ENCODE measurements around the gene FRAS1.

The FRAS1 gene

DNA sequence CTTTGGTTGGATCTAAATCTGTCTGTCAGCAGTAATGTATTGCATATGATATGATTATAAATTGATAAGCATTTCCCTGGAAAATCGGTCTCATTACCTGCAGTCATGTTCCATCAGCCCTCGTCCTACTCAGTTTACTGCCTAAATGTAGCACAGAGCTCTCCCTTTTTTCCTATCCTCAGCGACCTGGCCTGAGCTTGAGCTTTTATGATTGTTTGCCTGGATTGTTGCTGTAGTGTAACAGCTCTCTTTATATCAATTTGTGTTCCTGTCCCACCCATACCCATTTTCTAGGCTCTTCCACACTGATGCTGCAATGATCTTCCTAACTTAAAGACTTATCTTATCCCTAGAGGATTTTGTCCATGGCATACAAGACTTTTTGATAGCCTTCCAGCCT is 95.7 kb downstream of the FRAS1 start:
- TF ChIP-seq, protein P1, sequence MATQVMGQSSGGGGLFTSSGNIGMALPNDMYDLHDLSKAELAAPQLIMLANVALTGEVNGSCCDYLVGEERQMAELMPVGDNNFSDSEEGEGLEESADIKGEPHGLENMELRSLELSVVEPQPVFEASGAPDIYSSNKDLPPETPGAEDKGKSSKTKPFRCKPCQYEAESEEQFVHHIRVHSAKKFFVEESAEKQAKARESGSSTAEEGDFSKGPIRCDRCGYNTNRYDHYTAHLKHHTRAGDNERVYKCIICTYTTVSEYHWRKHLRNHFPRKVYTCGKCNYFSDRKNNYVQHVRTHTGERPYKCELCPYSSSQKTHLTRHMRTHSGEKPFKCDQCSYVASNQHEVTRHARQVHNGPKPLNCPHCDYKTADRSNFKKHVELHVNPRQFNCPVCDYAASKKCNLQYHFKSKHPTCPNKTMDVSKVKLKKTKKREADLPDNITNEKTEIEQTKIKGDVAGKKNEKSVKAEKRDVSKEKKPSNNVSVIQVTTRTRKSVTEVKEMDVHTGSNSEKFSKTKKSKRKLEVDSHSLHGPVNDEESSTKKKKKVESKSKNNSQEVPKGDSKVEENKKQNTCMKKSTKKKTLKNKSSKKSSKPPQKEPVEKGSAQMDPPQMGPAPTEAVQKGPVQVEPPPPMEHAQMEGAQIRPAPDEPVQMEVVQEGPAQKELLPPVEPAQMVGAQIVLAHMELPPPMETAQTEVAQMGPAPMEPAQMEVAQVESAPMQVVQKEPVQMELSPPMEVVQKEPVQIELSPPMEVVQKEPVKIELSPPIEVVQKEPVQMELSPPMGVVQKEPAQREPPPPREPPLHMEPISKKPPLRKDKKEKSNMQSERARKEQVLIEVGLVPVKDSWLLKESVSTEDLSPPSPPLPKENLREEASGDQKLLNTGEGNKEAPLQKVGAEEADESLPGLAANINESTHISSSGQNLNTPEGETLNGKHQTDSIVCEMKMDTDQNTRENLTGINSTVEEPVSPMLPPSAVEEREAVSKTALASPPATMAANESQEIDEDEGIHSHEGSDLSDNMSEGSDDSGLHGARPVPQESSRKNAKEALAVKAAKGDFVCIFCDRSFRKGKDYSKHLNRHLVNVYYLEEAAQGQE (IDR thresholded peaks at IDR 0.05; ENCODE audit: insufficient read depth in 1 of 2, low read depth in 2 of 2, low read length in 2 of 2), result no peak
- no peak for TF ChIP-seq FOXP2 (optimal IDR thresholded peaks at IDR 0.05; ENCODE audit: borderline replicate concordance, extremely low read depth, extremely low read length, insufficient read depth)
- no peak for TF ChIP-seq TAF1 (IDR thresholded peaks at IDR 0.05; ENCODE audit: borderline replicate concordance, insufficient read depth, low read length)
- no peak for TF ChIP-seq POLR2AphosphoS5 (IDR thresholded peaks at IDR 0.05; ENCODE audit: low read depth, low read length)
- TF ChIP-seq SIN3A (IDR thresholded peaks at IDR 0.05; ENCODE audit: borderline replicate concordance, insufficient read depth, low read length), result no peak

DNA sequence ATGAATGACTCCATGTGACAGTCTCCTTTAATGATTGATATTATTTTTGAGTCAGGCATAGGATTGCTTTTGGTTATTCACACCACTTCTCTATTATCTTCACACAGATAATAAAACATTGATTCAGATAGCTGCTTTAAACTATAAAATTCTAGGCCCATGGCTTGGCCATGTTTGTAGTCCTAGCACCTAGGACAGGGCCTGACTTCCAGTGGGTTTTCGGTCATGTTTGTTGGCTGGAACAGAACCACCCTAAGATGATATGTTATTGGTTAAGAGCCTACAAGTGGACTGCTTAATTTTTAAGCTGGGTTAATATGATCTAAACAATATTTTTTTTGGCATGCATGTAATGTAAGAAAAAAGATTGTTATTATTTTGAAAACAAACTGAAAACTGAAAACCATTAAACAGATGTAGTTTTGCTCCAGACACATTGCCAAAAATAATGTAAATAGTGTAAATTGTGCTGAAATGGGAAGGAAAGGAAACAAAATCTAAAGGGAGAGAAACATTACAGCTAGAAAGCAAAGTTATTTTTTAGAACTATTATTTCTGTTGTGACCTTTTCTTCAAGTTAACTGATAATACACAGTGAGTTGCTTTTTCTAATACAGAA is 98.0 kb downstream of the FRAS1 start:
- TF ChIP-seq SIN3A (IDR thresholded peaks at IDR 0.05; ENCODE audit: borderline replicate concordance, insufficient read depth, low read length), result no peak
- no peak for TF ChIP-seq FOXP2 (optimal IDR thresholded peaks at IDR 0.05; ENCODE audit: borderline replicate concordance, extremely low read depth, extremely low read length, insufficient read depth)
- no peak for TF ChIP-seq TAF1 (IDR thresholded peaks at IDR 0.05; ENCODE audit: borderline replicate concordance, insufficient read depth, low read length)
- TF ChIP-seq POLR2AphosphoS5 (IDR thresholded peaks at IDR 0.05; ENCODE audit: low read depth, low read length), result no peak
- TF ChIP-seq, protein P1 (IDR thresholded peaks at IDR 0.05; ENCODE audit: insufficient read depth in 1 of 2, low read depth in 2 of 2, low read length in 2 of 2), result peak in 1 of 2 experiments; percentile 80; a peak in 2 of 4 replicates

DNA sequence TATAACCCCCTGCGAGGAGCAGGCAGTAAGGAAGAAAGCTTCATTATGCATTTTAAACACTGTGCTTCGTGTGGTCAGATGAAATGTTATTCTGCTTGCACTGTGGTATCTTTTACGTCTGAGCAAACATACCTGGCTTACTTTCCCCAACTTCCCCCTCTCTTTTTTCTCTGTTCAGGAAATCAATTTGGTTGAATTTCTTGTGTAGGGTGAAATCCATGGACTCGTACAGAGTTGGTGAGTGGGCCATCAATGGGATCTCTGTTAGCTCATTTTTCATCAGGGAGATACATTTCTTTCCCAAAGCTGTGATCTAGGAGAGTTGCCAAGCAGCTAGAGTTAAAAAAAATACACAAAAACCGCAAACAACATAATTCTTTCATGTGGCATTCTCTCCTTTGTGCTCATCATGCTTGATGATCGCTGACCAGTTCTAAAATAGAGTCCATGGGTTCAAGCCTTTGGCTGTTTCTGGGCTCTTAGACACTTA is 98.5 kb downstream of the FRAS1 start:
- TF ChIP-seq FOXP2 (optimal IDR thresholded peaks at IDR 0.05; ENCODE audit: borderline replicate concordance, extremely low read depth, extremely low read length, insufficient read depth), result no peak
- no peak for TF ChIP-seq SIN3A (IDR thresholded peaks at IDR 0.05; ENCODE audit: borderline replicate concordance, insufficient read depth, low read length)
- no peak for TF ChIP-seq POLR2AphosphoS5 (IDR thresholded peaks at IDR 0.05; ENCODE audit: low read depth, low read length)
- TF ChIP-seq TAF1 (IDR thresholded peaks at IDR 0.05; ENCODE audit: borderline replicate concordance, insufficient read depth, low read length), result no peak
- TF ChIP-seq, protein P1 (IDR thresholded peaks at IDR 0.05; ENCODE audit: insufficient read depth in 1 of 2, low read depth in 2 of 2, low read length in 2 of 2), result no peak

DNA sequence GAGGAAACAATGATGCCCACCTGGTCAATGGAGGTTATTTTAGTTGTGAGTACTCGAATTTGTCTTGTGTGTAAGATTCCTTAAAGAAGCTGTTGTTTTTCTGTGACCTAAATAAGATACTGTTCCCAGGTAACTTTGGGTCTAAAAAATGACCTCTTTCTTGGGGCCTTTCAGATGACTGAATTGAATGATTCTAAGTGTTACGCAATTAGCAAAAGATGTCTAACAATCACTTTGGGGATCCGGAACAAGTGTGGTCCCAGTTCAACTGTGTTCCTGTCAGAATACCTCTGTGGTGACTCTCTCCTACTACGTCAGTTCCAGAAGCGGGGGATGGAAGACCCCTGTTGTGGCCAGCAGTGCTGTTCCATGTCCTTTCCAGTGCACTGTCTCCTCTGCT is 99.4 kb downstream of the FRAS1 start:
- no peak for TF ChIP-seq SIN3A (IDR thresholded peaks at IDR 0.05; ENCODE audit: borderline replicate concordance, insufficient read depth, low read length)
- TF ChIP-seq, protein P1 (IDR thresholded peaks at IDR 0.05; ENCODE audit: insufficient read depth in 1 of 2, low read depth in 2 of 2, low read length in 2 of 2), result no peak
- no peak for TF ChIP-seq POLR2AphosphoS5 (IDR thresholded peaks at IDR 0.05; ENCODE audit: low read depth, low read length)
- no peak for TF ChIP-seq TAF1 (IDR thresholded peaks at IDR 0.05; ENCODE audit: borderline replicate concordance, insufficient read depth, low read length)
- no peak for TF ChIP-seq FOXP2 (optimal IDR thresholded peaks at IDR 0.05; ENCODE audit: borderline replicate concordance, extremely low read depth, extremely low read length, insufficient read depth)

Measured in PFSK-1 (cell line).